ENCODE results near the gene CEP350.
"Not testable (repeated sequence)": the region's sequence is repeated elsewhere in the genome, so short reads cannot be mapped to it uniquely, and the experiment has no call there.

Gene CEP350

DNA sequence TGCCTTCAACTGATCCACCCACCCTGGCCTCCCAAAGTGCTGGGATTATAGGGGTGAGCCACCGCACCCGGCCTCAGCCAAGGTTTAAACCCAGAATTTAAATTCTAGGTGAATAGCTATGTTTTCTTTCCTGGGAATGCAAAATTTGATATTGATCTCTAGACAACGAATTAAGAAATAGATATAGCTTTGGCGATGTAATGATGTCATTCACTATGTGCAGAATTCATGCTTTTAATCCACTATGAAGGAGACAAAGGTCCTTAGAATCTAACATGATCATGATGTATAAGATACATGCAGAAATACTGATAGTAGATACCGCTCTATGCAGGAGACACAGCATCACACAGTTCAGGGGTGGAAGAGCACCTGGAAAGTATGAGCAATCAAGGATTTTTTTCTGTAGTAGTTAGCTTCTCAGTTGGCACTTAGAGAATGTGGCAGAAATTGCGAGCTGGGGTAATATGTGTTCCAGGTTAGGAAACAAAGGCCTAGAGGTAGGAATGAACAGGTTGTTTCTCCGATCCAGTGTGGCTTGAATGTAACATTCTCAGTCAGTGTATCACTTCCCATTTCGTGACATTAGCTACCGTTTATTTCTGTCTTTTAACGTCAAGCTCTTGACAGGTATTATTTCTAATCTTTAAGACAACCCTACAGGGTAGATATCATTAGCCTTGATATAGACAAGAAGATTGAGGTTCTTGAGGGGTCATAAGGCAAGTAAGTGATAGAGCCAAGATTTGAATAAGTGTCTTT lies 3.0 kb upstream of the CEP350 start:
- no peak for DNase-seq

DNA sequence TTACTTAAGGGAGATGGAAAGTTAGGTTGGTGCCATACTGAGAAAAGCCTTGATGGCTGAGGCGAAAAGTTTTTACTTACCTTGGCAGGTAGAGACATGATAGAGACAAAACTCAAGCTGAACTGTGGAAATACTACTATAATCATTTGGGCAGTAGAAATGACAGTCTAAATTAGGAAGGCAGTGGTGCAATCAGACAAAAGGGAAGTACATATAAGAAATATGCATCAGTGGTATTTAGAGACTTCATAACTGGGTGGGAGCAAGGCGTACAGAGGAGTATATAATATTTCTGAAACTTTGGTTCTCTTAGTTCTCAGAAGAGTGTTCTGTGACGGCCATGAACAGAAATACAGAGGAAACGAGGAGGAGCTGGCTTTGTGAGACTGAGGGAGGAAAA lies 2.4 kb upstream of the CEP350 start:
- no peak for DNase-seq

DNA sequence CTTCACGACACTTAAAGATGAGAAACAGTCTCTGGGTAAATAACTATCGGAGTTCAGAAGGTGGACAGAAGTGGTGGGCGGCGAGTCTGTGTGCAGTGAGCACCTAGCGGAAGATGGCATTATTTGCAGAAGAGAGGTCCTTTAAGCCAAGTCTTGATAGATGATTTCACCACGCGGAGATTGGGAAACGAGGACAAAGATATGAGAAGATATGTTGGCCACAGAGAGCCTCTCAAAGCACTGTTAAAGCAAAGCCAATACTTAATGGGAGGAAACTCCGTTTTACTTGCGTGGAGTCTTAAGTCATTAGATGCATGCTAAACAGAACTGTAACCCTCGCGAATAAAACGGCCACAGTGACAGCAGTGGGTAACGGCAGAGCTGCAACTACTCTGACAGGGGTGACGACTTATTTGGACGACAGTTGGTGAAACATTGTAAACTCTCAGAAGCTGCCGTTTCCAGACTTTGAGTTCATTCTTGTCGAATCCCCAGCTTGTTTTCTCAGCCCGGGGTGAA lies 577 bp upstream of the CEP350 start:
- DNase-seq: peak; percentile 24

GRCh38 chr1:179955287-179955680 lies 674 bp downstream of the CEP350 start:
- DNase-seq: no peak

DNA sequence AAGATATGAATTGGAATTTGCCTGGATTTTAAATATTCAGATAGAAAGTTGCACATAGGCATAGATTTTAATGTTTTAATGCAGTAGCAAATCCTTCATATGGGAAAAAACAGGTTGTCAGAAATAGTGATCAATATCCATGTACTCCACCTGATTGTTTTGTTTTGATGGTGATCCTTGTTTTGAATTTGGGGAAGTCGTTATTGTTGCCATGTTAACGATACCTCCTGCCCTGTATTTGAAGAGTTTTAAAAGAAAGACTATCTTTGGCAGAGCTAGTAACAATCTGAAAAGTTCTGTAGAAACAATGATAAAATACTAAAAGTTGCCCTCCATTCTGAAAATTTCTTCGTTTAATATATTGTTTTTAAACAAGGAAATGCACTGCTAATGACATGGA lies 1.1 kb downstream of the CEP350 start:
- DNase-seq: no peak

GRCh38 chr1:179958359-179958758 lies 3.7 kb downstream of the CEP350 start:
- no peak for DNase-seq

DNA sequence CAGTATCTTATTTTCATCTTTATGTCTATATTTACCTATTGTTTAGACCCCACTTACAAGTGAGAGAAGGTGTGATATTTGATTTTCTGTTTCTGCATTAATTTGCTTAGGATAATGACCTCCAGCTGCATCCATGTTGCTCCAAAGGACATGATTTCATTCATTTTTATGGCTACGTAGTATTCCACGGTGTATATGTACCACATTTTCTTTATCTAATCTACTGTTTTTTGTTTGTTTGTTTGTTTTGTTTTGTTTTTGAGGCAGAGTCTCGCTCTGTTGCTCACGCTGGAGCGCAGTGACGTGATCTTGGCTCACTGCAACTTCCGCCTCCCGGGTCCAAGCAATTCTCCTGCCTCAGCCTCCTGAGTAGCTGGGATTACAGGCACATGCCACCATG lies 7.6 kb downstream of the CEP350 start:
- DNase-seq: not testable (repeated sequence)

DNA sequence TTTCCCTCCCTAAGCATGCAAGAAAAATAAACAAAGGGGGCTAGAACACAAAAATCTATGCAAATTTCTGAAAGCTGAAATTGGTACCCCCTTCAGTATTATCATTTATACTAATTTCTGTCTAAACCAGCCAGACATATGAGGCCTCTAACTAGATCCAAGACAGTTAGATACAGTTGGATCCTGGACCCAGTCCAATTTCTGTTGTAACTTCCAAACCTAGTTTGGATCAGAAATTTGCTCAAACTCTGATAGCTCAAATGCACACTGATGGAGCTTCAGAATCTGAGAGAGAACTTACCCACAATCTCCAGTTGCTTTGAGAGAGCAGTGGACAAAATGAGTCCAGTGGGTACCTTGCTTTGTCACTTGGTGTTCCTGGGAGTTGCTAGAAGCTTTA lies 11.9 kb downstream of the CEP350 start:
- no peak for DNase-seq

DNA sequence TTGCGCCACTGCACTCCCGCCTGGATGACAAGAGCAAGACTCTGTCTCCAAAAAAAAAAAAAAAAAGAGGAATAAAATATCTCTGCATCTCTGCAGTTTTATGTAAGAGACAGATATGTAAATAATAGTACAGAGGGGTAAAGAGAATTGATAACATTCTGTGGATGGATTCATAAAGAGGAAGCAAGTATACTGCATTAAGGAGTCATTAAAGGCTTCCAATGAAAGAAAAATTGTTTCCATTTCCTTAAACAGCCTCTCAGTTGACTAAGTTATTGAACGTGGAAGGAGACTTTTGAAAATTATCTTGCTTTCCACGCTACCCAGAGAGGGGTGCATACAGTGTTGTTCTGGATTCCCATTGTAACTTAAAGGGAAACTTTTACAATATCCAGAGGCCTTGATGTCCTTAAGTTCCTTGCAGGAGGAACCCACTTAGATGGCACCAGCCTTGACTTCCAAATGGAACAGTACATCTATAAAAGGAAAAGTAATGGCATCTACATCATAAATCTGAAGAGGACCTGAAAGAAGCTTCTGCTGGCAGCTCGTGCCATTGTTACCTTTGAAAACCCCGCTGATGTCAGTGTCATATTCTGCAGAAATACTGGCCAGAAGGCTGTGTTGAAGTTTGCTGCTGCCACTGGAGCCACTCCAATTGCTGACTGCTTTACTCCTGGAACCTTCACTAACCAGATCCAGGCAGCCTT lies 13.8 kb downstream of the CEP350 start:
- no peak for DNase-seq

GRCh38 chr1:179968994-179969919 lies 14.6 kb downstream of the CEP350 start:
- DNase-seq: no peak

DNA sequence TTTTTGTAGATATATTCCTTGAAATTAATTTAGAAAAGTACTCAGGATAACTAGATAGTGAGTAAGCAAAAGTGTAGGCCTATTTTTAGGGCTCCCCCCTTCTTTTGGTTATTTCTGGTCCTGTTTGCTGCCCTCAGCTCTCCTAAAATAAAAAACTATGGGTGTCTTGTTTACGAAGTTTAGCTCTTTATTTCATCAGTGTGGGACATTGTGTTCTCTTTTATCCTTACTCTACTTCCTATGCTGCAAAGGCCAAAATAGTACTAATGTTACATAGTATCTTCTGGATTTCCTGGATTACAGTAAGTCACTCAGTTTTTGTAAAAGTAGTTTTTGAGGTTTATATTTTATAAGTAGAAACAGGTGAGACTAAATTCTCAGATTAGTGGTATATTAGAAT lies 15.4 kb downstream of the CEP350 start:
- no peak for DNase-seq

GRCh38 chr1:179971563-179972496 lies 17.2 kb downstream of the CEP350 start:
- no peak for DNase-seq

- DNase-seq: no peak
These were observed 18.8 kb downstream of the CEP350 start for GRCh38 chr1:179973198-179974110.

- DNase-seq: no peak
These were observed 22.5 kb downstream of the CEP350 start for GRCh38 chr1:179976970-179977651.

GRCh38 chr1:179978199-179979079 lies 23.8 kb downstream of the CEP350 start:
- DNase-seq: no peak

- no peak for DNase-seq
These were observed 29.5 kb downstream of the CEP350 start for GRCh38 chr1:179984101-179984500.

GRCh38 chr1:179984942-179985341 lies 30.3 kb downstream of the CEP350 start:
- DNase-seq: no peak

GRCh38 chr1:179990847-179991246 lies 36.2 kb downstream of the CEP350 start:
- DNase-seq: no peak

- DNase-seq: no peak
These were observed 41.0 kb downstream of the CEP350 start for GRCh38 chr1:179995576-179995975.
